Nephron progenitor cell (in vitro differentiated cells): Measurements from ENCODE around the gene PALD1.

ENCODE experiments used
- DNase-seq: peaks from one replicate; pipeline ENCODE4 v3.0.0; 2021
- H3K27ac Mint-ChIP-seq: 2 replicates; pipeline ENCODE4 v1.8.0; 2021; ENCODE audit warnings: mild to moderate bottlenecking, moderate library complexity, mixed read lengths
- H3K27me3 Mint-ChIP-seq: 2 replicates; pipeline ENCODE4 v1.8.0; 2021; ENCODE audit warnings: mild to moderate bottlenecking, low read depth, mixed read lengths; ENCODE audit not compliant: poor library complexity
- H3K36me3 Mint-ChIP-seq: 2 replicates; pipeline ENCODE4 v1.8.0; 2021; ENCODE audit warnings: low read depth, mixed read lengths
- H3K4me1 Mint-ChIP-seq: 2 replicates; pipeline ENCODE4 v1.8.0; 2021; ENCODE audit warnings: mixed read lengths
- H3K4me3 Mint-ChIP-seq: 2 replicates; pipeline ENCODE4 v1.8.0; 2021; ENCODE audit warnings: mild to moderate bottlenecking, moderate library complexity, mixed read lengths
- H3K9me3 Mint-ChIP-seq: 2 replicates; pipeline ENCODE4 v1.8.0; 2021; ENCODE audit warnings: mild to moderate bottlenecking, moderate library complexity, mixed read lengths
- CTCF ChIP-seq: fragments of 200-600 bp; sonication (generic); IDR thresholded peaks from 2 replicates; pipeline ENCODE4 v1.5.0; 2021; ENCODE audit warnings: antibody characterized with exemption

The PALD1 gene

GRCh38 chr10:70497120-70497545 is 18.6 kb downstream of the PALD1 start:
- no peak for TF ChIP-seq CTCF
- no peak overlapping the region for H3K27ac Mint-ChIP-seq
- H3K9me3 Mint-ChIP-seq = no peaks in the 10 kb centered on the region
- peaks cover 6% of the 10 kb centered on the region for H3K27me3 Mint-ChIP-seq
- no peaks in the 10 kb centered on the region for H3K36me3 Mint-ChIP-seq
- peaks cover 80% of the 10 kb centered on the region for H3K4me1 Mint-ChIP-seq
- no peak for DNase-seq
- no peak overlapping the region for H3K4me3 Mint-ChIP-seq

- Mint-ChIP-seq H3K27ac (peak overlapping the region; percentile 77), H3K4me1 (peaks cover 72% of the 10 kb centered on the region), H3K9me3 (no peaks in the 10 kb centered on the region), H3K4me3 (no peak overlapping the region), H3K27me3 (peaks cover 6% of the 10 kb centered on the region), H3K36me3 (no peaks in the 10 kb centered on the region)
- no peak for DNase-seq
- no peak for TF ChIP-seq CTCF
These were observed 20.6 kb downstream of the PALD1 start for GRCh38 chr10:70498970-70499835.

GRCh38 chr10:70499836-70500167 is 21.2 kb downstream of the PALD1 start:
- H3K9me3 Mint-ChIP-seq = no peaks in the 10 kb centered on the region
- H3K36me3 Mint-ChIP-seq = no peaks in the 10 kb centered on the region
- H3K27ac Mint-ChIP-seq = peak overlapping the region; percentile 77
- H3K27me3 Mint-ChIP-seq = peaks cover 6% of the 10 kb centered on the region
- no peak for TF ChIP-seq CTCF
- H3K4me1 Mint-ChIP-seq = peaks cover 66% of the 10 kb centered on the region
- H3K4me3 Mint-ChIP-seq = no peak overlapping the region
- no peak for DNase-seq

- Mint-ChIP-seq H3K4me1 (peaks cover 60% of the 10 kb centered on the region), H3K4me3 (no peak overlapping the region), H3K36me3 (no peaks in the 10 kb centered on the region), H3K9me3 (no peaks in the 10 kb centered on the region), H3K27ac (no peak overlapping the region), H3K27me3 (peaks cover 3% of the 10 kb centered on the region)
- no peak for TF ChIP-seq CTCF
- DNase-seq = no peak
These were observed 21.8 kb downstream of the PALD1 start for GRCh38 chr10:70500368-70500767.

GRCh38 chr10:70500812-70501301 is 22.3 kb downstream of the PALD1 start:
- DNase-seq = no peak
- Mint-ChIP-seq H3K4me3 (no peak overlapping the region), H3K4me1 (peaks cover 56% of the 10 kb centered on the region), H3K27ac (no peak overlapping the region), H3K36me3 (no peaks in the 10 kb centered on the region), H3K27me3 (no peaks in the 10 kb centered on the region), H3K9me3 (no peaks in the 10 kb centered on the region)
- no peak for TF ChIP-seq CTCF

GRCh38 chr10:70502406-70502805 is 23.8 kb downstream of the PALD1 start:
- Mint-ChIP-seq H3K9me3 (no peaks in the 10 kb centered on the region), H3K27ac (no peak overlapping the region), H3K36me3 (no peaks in the 10 kb centered on the region), H3K27me3 (no peaks in the 10 kb centered on the region), H3K4me3 (no peak overlapping the region), H3K4me1 (peaks cover 49% of the 10 kb centered on the region)
- TF ChIP-seq CTCF = no peak
- DNase-seq = no peak
